Breast epithelium (tissue), 3 donors: ENCODE results near the gene CGB3.

Experiments
- POLR2A ChIP-seq: fragments of 450-650 bp; IDR thresholded peaks from one replicate; pipeline ENCODE4 v1.6.1; 2016; ENCODE audit warnings: antibody characterized with exemption, mild to moderate bottlenecking, moderate library complexity
- POLR2AphosphoS5 ChIP-seq, 3 donors: sonication (generic); formaldehyde crosslinking; IDR thresholded peaks; one replicate each; pipeline ENCODE4 v1.6.1; 2017; ENCODE audit warnings: antibody characterized with exemption in 3 of 3
- TF ChIP-seq, protein P1 (sequence below), 3 donors: fragments of 450-650 bp; IDR thresholded peaks; one replicate each; pipeline ENCODE4 v1.5.1; 2016 to 2017; ENCODE audit warnings: antibody characterized with exemption in 3 of 3, mild to moderate bottlenecking in 3 of 3, moderate library complexity in 3 of 3

DNA sequence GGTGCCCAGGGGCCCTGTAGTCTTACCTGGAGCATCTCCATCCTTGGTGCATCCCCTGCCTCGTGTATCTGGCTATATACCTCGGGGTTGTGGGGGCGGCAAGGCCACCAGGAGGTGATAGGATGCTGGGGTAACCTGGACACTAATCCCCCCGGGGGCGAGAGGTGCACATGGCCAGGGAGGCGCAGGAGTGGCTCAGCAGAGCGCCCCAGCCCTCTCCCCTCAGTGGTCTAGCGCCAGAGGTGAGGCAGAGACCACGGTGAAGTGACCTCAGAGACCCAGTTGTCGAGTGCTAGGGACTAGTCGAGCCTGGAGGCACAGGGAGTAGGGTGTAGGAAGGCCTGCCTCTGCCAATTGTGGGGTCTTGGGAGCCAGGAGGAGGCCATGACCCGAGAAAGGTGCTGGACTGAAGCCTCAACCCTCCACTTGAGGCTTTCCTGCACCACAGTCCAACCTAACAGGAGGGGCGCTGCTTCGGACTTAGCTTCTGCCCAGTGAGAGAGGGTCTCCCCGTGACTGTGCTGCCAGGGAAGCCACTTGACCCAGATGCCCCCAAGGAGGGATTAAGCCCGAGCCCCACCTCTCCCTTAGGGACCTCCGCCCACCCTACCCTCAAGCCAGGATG lies 7.0 kb downstream of the CGB3 start, which contains the start of gene LHB:
- TF ChIP-seq, protein P1, sequence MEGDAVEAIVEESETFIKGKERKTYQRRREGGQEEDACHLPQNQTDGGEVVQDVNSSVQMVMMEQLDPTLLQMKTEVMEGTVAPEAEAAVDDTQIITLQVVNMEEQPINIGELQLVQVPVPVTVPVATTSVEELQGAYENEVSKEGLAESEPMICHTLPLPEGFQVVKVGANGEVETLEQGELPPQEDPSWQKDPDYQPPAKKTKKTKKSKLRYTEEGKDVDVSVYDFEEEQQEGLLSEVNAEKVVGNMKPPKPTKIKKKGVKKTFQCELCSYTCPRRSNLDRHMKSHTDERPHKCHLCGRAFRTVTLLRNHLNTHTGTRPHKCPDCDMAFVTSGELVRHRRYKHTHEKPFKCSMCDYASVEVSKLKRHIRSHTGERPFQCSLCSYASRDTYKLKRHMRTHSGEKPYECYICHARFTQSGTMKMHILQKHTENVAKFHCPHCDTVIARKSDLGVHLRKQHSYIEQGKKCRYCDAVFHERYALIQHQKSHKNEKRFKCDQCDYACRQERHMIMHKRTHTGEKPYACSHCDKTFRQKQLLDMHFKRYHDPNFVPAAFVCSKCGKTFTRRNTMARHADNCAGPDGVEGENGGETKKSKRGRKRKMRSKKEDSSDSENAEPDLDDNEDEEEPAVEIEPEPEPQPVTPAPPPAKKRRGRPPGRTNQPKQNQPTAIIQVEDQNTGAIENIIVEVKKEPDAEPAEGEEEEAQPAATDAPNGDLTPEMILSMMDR (IDR thresholded peaks at IDR 0.05), result no peak
- no peak for TF ChIP-seq POLR2A
- no peak for TF ChIP-seq POLR2AphosphoS5 (IDR thresholded peaks at IDR 0.05)
